Calu3 (cell line): ENCODE data around the gene CFI. TPM values are rescaled to one million over a fixed set of nuclear protein-coding genes. Genes with fewer than 3 reads are reported as not detected.

Experiments used
- Bru-seq: library from RNA; stranded (reverse); fragments of 400-500 nt; gene quantifications from one replicate; lab custom pipeline; 2021; lab: Mats Ljungman, UMichigan
- BruChase-seq, 2 experiments: library from RNA; stranded (reverse); fragments of 400-500 nt; gene quantifications; one replicate each; lab custom pipeline; 2021; lab: Mats Ljungman, UMichigan
- BruUV-seq: library from RNA; stranded (reverse); fragments of 400-500 nt; replicated peaks from 2 replicates; lab custom pipeline; 2021; lab: Mats Ljungman, UMichigan
- CTCF ChIA-PET: fragments of 300-600 bp; sonication (Branson Sonifier 250); formaldehyde crosslinking; loops from one replicate; lab custom pipeline; 2022; ENCODE audit warnings: antibody characterized with exemption; lab: Charles Lee
- DNase-seq: peaks from one replicate; pipeline ENCODE4 v3.0.0; 2022
- H3K27ac Mint-ChIP-seq: one replicate; pipeline ENCODE4 v1.8.0; 2022; ENCODE audit warnings: mixed read lengths; ENCODE audit not compliant: unreplicated experiment
- H3K27me3 Mint-ChIP-seq: one replicate; pipeline ENCODE4 v1.8.0; 2022; ENCODE audit warnings: mixed read lengths; ENCODE audit not compliant: unreplicated experiment
- H3K36me3 Mint-ChIP-seq: one replicate; pipeline ENCODE4 v1.8.0; 2022; ENCODE audit warnings: mild to moderate bottlenecking, moderate library complexity, mixed read lengths; ENCODE audit not compliant: insufficient read depth, unreplicated experiment
- H3K4me1 Mint-ChIP-seq: one replicate; pipeline ENCODE4 v1.8.0; 2022; ENCODE audit warnings: mild to moderate bottlenecking, low read depth, mixed read lengths; ENCODE audit not compliant: unreplicated experiment
- H3K4me3 Mint-ChIP-seq: one replicate; pipeline ENCODE4 v1.8.0; 2022; ENCODE audit warnings: mild to moderate bottlenecking, low read depth, moderate library complexity, mixed read lengths; ENCODE audit not compliant: unreplicated experiment
- H3K9me3 Mint-ChIP-seq: one replicate; pipeline ENCODE4 v1.8.0; 2022; ENCODE audit warnings: low read depth, mixed read lengths; ENCODE audit not compliant: unreplicated experiment
- CTCF ChIP-seq: fragments of 200-600 bp; IDR thresholded peaks from one replicate; pipeline ENCODE4 v1.8.0; 2022; ENCODE audit warnings: antibody characterized with exemption; ENCODE audit not compliant: unreplicated experiment
- intact Hi-C: fragments of 100-400 bp; cut with micrococcal nuclease; formaldehyde crosslinking; loops from one replicate; pipeline ENCODE4 v1.10.0; 2022; ENCODE audit not compliant: unreplicated experiment
- long read RNA-seq: library from polyadenylated mRNA; stranded (forward); transcript quantifications from one replicate; pipeline ENCODE4 v2.0.0, GENCODE V29; 2022
- total RNA-seq: library from RNA; stranded (reverse); gene quantifications from 2 replicates; pipeline ENCODE4 v1.2.3, GENCODE V29; 2022

Gene CFI
- total RNA-seq (25.8 and 27.7 TPM in 2 replicates), Bru-seq, nascent RNA (percentile 62 among the genes with signal in this experiment), BruChase-seq, experiment 1, labeled RNA remaining after a 6-hour chase (percentile 95 among the genes with signal in this experiment), BruChase-seq, experiment 2, labeled RNA remaining after a 2-hour chase (percentile 84 among the genes with signal in this experiment)
- long read RNA-seq, partial matches to known transcripts = 2 of 10 reads
- long read RNA-seq, other reads (novel, unspliced or antisense) = 5 of 10 reads

- Mint-ChIP-seq H3K4me1 (peaks cover 25% of the 10 kb centered on the region), H3K27me3 (no peaks in the 10 kb centered on the region), H3K4me3 (peak within 1 kb of the TSS; percentile 53), H3K9me3 (peaks cover 3% of the 10 kb centered on the region), H3K36me3 (no peaks in the 10 kb centered on the region), H3K27ac (peak within 1 kb of the TSS; percentile 27)
- no peak for TF ChIP-seq CTCF
- CTCF ChIA-PET = interaction anchor here (0.5 to 1.7 kb wide), 2 partner anchors 99 to 157 kb away, joined by 4 to 7 read pairs; partner anchors contain the start of gene CASP6
- BruUV-seq = no TSS peak
- intact Hi-C loops = loop anchor here (2.0 to 10.0 kb wide), 4 partner anchors 75 to 375 kb away; partner anchors contain the start of gene CASP6
- DNase-seq = no peak
Measured at GRCh38 chr4:109801895-109802319, at the start of gene CFI. CFI (minus strand) TSS chr4:109801999; CDS start chr4:109801971, 28 bp downstream.

GRCh38 chr4:109850601-109851000, 48.8 kb upstream of the CFI start:
- Mint-ChIP-seq H3K9me3 (no peaks in the 10 kb centered on the region), H3K36me3 (no peaks in the 10 kb centered on the region), H3K4me1 (no peaks in the 10 kb centered on the region), H3K27ac (no peak overlapping the region), H3K27me3 (no peaks in the 10 kb centered on the region), H3K4me3 (no peak overlapping the region)
- intact Hi-C loops = no loop called here
- CTCF ChIA-PET = no interaction called here
- no peak for TF ChIP-seq CTCF
- no TSS peak for BruUV-seq
- no peak for DNase-seq

DNA sequence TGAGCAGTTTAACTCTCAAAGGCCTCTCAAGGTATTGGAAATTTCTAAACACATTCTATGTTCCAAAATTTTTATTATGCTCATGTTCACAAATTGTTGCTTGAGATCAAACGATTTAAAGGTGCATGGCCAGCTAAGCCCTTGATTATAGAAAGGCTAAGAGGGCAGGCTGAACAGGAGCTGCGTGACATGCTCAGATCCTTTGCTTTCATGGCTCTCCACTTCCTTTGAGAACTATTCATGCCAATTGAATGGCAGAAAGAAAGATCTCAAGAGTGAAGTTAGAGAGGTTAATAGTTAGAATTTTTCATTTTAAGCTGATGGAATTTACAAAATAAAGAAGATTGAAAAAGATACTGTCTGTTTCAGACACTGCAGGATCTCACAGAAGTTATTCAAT, 46.7 kb upstream of the CFI start:
- H3K27me3 Mint-ChIP-seq = no peaks in the 10 kb centered on the region
- H3K4me3 Mint-ChIP-seq = no peak overlapping the region
- no peak for DNase-seq
- intact Hi-C loops = no loop called here
- H3K4me1 Mint-ChIP-seq = no peaks in the 10 kb centered on the region
- no TSS peak for BruUV-seq
- TF ChIP-seq CTCF = no peak
- CTCF ChIA-PET = no interaction called here
- no peaks in the 10 kb centered on the region for H3K36me3 Mint-ChIP-seq
- no peak overlapping the region for H3K27ac Mint-ChIP-seq
- H3K9me3 Mint-ChIP-seq = no peaks in the 10 kb centered on the region

DNA sequence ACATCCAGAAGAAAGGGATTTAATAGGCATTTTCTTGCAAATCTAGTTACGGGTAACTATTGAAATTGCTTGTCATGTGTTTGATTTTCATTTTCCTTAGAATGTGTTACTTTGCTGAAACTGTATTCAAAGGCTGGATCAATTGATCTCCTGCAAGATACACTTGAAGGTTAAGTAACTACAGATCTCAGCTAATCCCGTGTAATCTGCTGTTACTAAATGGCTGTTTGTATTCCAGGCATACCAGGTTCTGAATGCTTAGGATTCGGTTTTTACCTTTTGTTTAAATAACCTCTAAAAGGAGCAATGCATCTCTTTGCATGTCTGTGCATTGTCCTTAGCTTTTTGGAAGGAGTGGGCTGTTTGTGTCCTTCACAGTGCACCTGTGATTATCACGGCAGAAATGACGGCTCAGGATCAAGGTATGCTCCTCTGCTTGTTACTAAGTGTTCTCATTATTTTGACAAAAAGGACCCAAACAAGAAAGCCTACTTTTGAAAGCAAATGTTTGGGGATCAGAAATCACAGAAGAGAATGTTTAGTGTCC, 46.2 kb upstream of the CFI start, which contains the start of gene LRIT3:
Gene LRIT3 (plus strand): TSS at position 212 of the 547 bp plus-strand sequence. CDS start 95 bp downstream, at position 307.
- CTCF ChIA-PET = no interaction called here
- Mint-ChIP-seq H3K27me3 (no peaks in the 10 kb centered on the region), H3K9me3 (no peaks in the 10 kb centered on the region), H3K27ac (no peak within 1 kb of the TSS), H3K4me3 (no peak within 1 kb of the TSS), H3K4me1 (no peaks in the 10 kb centered on the region), H3K36me3 (no peaks in the 10 kb centered on the region)
- no TSS peak for BruUV-seq
- no peak for TF ChIP-seq CTCF
- intact Hi-C loops = no loop called here
- no peak for DNase-seq
